HG02571 (cell line): Measurements from ENCODE around the gene KIAA0232.
A peak's percentile ranks its signal among the peaks of the same experiment; 100 is the strongest.
"Not testable (repeated sequence)": the region's sequence is repeated elsewhere in the genome, so short reads cannot be mapped to it uniquely, and the experiment has no call there.

Source experiments
- ATAC-seq: cut with Tn5 transposase; IDR thresholded peaks from one replicate; pipeline ENCODE4 v1.9.1; 2021; ENCODE audit warnings: mild to moderate bottlenecking, moderate library complexity; ENCODE audit not compliant: unreplicated experiment

KIAA0232 gene

GRCh38 chr4:6775746-6776145, 6.8 kb upstream of the KIAA0232 start:
- no peak for ATAC-seq

GRCh38 chr4:6776920-6777635, 5.4 kb upstream of the KIAA0232 start:
- no peak for ATAC-seq

- no peak for ATAC-seq
These were observed 4.8 kb upstream of the KIAA0232 start for GRCh38 chr4:6777636-6778281.

GRCh38 chr4:6778435-6778834, 4.1 kb upstream of the KIAA0232 start:
- no peak for ATAC-seq

GRCh38 chr4:6779667-6780565, 2.6 kb upstream of the KIAA0232 start:
- ATAC-seq, result no peak

GRCh38 chr4:6781113-6781512, 1.4 kb upstream of the KIAA0232 start:
- ATAC-seq, result no peak

GRCh38 chr4:6781561-6781960, 966 bp upstream of the KIAA0232 start:
- ATAC-seq, result no peak

- no peak for ATAC-seq
These were observed 251 bp downstream of the KIAA0232 start for GRCh38 chr4:6782846-6783110.

GRCh38 chr4:6783111-6783981, 819 bp downstream of the KIAA0232 start:
- ATAC-seq, result peak; percentile 65

- no peak for ATAC-seq
These were observed 3.0 kb downstream of the KIAA0232 start for GRCh38 chr4:6785572-6785925.

- ATAC-seq, result no peak
These were observed 5.6 kb downstream of the KIAA0232 start for GRCh38 chr4:6788123-6788522.

GRCh38 chr4:6791245-6791644, 8.7 kb downstream of the KIAA0232 start:
- not testable (repeated sequence) for ATAC-seq

- ATAC-seq, result not testable (repeated sequence)
These were observed 9.3 kb downstream of the KIAA0232 start for GRCh38 chr4:6791796-6792195.

- ATAC-seq, result no peak
These were observed 11.7 kb downstream of the KIAA0232 start for GRCh38 chr4:6794189-6794588.

GRCh38 chr4:6795821-6796220, 13.3 kb downstream of the KIAA0232 start:
- ATAC-seq, result no peak

GRCh38 chr4:6797368-6797767, 14.8 kb downstream of the KIAA0232 start:
- ATAC-seq, result not testable (repeated sequence)

GRCh38 chr4:6799091-6799490, 16.6 kb downstream of the KIAA0232 start:
- ATAC-seq, result no peak

GRCh38 chr4:6802025-6802424, 19.5 kb downstream of the KIAA0232 start:
- no peak for ATAC-seq

GRCh38 chr4:6802626-6803025, 20.1 kb downstream of the KIAA0232 start:
- ATAC-seq, result no peak

GRCh38 chr4:6803246-6803645, 20.7 kb downstream of the KIAA0232 start:
- ATAC-seq, result no peak
